Fibroblast of villous mesenchyme (primary cell): ENCODE results near the gene ZNF813. TPM values are rescaled to one million over a fixed set of nuclear protein-coding genes. Genes with fewer than 3 reads are reported as not detected.
"Not testable (repeated sequence)": the region's sequence is repeated elsewhere in the genome, so short reads cannot be mapped to it uniquely, and the experiment has no call there.

ENCODE experiments used
- DNase-seq: peaks from one replicate; pipeline ENCODE4 v3.0.0-alpha.2; 2010; ENCODE audit warnings: low read depth
- H3K4me3 ChIP-seq: 2 replicates; pipeline ENCODE4 v1.5.1; 2011; ENCODE audit warnings: low read depth, mild to moderate bottlenecking, low read length
- total RNA-seq: library from RNA; depleted of rRNA; stranded (reverse); fragments of >200 nt; gene quantifications from 2 replicates; pipeline ENCODE4 v1.2.3, GENCODE V29; 2012
- TF ChIP-seq, protein P1 (sequence below): IDR thresholded peaks from 2 replicates; pipeline ENCODE4 v1.5.1; 2012; ENCODE audit warnings: low read depth, mild to moderate bottlenecking, low read length; ENCODE audit not compliant: insufficient read depth

The ZNF813 gene
- total RNA-seq, 1 donor, result 3.0 TPM

DNA sequence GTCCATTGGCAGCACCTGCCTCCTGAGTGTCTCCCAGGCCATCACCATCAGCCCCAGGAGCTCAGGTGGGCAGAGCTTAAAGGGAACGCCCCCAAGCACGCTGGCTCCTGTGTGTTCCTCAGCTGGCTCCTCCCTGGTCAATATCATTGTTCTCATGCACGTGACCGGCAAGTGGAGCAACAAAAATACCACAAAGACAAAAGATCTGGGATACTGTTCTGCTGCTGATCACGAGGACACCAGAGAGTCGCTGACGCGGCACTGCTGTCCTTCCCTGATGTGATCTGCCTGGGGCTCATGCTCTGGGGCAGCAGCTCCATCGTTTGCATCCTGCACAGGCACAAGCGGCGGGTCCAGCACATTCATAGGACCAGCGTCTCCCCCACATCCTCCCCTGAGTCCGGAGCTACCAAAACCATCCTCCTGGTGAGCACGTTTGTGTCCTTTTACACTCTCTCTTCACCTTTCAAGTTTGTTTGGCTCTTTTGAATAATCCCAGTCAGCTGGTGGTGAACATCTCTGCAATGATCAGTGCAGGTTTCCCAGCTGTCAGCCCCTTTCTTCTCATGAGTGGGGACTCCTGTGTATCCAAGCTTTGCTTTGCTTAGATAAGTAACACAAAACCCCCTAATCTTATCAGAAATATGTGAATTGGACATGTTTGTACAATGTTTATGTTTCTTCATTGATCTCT, 36.3 kb downstream of the ZNF813 start:
- peak; percentile 36 for DNase-seq
- not testable (repeated sequence) for H3K4me3 ChIP-seq

DNA sequence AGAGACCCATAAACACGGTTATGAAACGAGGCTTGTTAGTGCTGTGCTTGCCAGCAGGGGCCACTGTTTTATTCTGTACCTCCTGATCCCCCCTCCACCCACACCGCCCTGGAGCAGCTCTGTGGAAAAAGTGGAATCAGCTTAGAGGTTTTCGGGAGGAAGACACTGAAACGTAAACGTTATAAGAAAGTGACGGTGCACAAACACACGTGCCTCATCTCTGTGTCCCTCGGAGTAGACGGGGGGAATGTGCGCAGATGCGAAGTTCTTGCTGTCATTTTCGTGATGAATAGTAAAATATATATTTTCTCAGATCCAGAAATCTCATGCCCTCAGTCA, 36.8 kb downstream of the ZNF813 start:
- TF ChIP-seq, protein P1, sequence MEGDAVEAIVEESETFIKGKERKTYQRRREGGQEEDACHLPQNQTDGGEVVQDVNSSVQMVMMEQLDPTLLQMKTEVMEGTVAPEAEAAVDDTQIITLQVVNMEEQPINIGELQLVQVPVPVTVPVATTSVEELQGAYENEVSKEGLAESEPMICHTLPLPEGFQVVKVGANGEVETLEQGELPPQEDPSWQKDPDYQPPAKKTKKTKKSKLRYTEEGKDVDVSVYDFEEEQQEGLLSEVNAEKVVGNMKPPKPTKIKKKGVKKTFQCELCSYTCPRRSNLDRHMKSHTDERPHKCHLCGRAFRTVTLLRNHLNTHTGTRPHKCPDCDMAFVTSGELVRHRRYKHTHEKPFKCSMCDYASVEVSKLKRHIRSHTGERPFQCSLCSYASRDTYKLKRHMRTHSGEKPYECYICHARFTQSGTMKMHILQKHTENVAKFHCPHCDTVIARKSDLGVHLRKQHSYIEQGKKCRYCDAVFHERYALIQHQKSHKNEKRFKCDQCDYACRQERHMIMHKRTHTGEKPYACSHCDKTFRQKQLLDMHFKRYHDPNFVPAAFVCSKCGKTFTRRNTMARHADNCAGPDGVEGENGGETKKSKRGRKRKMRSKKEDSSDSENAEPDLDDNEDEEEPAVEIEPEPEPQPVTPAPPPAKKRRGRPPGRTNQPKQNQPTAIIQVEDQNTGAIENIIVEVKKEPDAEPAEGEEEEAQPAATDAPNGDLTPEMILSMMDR, result peak; percentile 39
- H3K4me3 ChIP-seq, result peak overlapping the region; percentile 31
- DNase-seq, result peak; percentile 73

DNA sequence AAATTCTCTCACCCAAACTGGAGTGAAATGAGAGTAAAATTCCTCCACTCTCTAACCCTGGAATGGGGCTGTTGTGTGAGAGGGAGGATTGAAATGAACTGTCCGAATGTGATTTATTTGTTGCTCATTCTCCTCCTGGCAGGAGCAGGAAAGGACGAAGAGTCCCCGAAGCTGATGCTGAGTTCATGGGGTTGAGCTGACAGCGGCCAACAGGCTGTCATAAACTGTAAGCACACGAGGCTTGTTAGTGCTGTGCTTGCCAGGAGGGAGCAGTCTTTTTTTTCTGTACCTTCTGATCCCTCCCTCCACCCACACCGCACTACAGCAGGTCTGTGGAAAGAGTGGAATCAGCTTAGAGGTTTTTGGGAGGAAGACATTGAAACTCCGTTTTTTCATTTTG, 37.4 kb downstream of the ZNF813 start:
- peak overlapping the region; percentile 31 for H3K4me3 ChIP-seq
- TF ChIP-seq, protein P1, result no peak
- peak; percentile 63 for DNase-seq

DNA sequence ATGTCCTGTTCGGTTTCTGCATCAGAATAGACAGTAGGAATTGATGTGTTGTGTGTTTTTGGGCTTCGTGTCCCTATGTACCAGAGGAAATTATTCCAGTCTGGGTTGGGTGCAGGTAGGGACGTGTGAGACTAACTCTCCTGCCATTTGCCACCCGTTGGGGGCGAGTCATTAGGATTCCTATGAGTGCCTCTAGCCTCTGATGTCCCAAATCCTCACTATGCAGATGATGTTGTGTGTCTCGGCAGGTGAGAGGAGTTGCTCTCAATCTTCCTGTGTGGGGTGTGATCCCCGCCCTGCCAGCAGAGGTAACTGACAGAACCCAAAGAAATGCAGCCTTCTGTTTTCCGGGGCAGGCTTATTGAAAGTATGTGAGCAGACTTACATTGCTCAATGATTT, 39.2 kb downstream of the ZNF813 start:
- H3K4me3 ChIP-seq, result no peak overlapping the region
- TF ChIP-seq, protein P1, result no peak
- DNase-seq, result no peak

DNA sequence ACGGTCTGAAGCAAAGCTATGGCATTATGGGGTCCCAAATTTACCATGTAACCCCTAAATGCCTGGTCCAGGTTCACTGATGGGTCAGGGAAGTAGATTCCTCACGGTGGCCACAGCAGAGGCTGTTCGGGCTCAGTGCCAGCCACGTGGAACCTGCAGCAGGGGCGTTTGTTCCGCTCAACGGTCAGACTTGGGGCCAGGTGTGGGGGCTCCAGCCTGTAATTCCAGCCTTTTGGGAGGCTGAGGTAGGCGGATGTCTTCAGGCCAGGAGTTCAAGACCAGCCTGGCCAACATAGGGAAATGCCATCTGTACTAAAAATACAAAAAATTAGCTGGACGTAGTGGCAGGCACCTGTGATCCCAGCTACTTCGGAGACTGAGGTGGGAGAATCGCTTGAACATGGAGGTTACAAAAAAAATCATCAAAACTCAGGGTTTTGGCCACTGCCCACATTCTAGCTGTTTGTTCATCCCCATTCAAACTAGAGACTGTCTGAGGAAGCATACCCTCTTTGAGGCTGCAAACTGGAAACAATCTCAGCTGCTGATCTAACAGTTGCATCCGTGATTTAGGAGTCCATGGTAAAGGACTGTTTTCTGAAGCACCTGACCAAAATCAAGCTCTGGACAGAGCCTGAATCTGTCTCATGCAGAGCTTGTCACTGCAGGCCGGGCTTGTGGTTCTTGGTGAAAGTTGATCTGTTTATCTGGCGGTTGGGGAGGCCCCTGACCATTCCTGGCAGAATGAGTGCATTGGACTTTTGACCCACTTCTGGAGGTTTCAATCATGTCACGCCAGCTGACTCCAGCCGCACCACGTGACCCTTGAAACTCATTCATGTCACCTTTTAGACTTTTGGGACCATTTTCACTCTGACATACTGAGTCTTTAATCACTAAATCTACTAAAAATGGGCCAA, 40.2 kb downstream of the ZNF813 start:
- no peak overlapping the region for H3K4me3 ChIP-seq
- DNase-seq, result peak; percentile 6
- TF ChIP-seq, protein P1, result no peak

DNA sequence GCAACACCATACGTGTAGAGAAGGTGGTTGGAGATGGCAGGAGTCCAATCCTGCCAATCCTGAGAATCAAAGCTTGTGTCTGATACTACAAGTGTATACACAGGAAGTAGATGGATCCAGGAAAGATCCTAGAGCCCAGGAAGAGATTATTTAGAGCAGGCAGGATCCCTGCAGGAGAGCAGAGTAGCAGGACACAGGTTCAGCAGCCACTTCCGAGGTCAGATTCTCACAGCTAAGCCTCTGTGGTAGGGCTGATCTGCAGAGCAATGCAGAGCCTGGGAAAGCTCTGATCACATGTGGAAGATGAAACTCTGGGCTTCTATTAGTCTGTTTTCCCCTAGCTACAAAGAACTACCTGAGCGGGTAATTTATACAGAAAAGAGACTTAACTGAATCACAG, 41.9 kb downstream of the ZNF813 start:
- no peak overlapping the region for H3K4me3 ChIP-seq
- DNase-seq, result peak; percentile 12
- TF ChIP-seq, protein P1, result no peak

DNA sequence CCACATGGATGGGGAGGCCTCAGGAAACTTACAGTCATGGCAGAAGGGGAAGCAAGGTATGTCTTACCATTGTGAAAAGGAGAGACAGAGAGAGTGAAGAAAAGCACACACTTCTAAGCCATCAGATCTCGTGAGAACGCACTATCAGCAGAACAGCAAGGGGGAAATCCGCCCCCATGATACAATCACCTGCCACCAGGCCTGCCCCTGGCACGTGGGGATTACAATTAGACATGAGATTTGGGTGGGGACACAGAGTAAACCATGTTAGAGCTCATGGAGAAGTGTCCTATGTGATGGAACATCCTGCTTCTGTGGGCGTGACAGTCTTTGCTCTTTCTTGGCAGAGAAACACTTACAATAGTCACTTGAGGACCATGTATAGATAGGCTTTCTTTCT, 42.3 kb downstream of the ZNF813 start:
- no peak overlapping the region for H3K4me3 ChIP-seq
- TF ChIP-seq, protein P1, result no peak
- DNase-seq, result no peak
